Endometrial microvascular endothelial cells (primary cell): ENCODE results near the gene LILRA6. TPM values are rescaled to one million over a fixed set of nuclear protein-coding genes. Genes with fewer than 3 reads are reported as not detected.
"Not testable (repeated sequence)": the region's sequence is repeated elsewhere in the genome, so short reads cannot be mapped to it uniquely, and the experiment has no call there.

Source experiments
- in situ Hi-C: cut with HindIII; loops from 2 replicates; pipeline ENCODE4 v1.10.0; 2017; ENCODE audit warnings: low sequenced_read_pairs, low pct_unique_long_range_greater_than_20kb; ENCODE audit errors: inconsistent ontology term
- total RNA-seq: library from RNA; depleted of rRNA; stranded (reverse); fragments of >200 nt; gene quantifications from one replicate; pipeline ENCODE4 v1.2.3, GENCODE V29; 2015; ENCODE audit errors: inconsistent ontology term

The LILRA6 gene
- total RNA-seq, 1 donor from 2014 or later = not detected

DNA sequence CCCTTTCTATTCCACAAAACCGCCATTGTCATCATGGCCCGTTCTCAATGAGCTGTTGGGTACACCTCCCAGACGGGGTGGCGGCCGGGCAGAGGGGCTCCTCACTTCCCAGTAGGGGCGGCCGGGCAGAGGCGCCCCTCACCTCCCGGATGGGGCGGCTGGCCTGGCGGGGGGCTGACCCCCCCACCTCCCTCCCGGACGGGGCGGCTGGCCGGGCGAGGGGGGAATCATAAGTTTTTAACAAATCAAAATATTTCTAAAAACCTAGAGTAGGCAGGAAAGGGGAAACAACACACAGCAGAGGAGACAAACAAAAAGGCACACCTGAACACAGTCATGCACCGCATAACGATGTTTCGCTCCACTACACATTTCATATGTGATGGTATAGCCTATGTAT is 27.9 kb downstream of the LILRA6 start:
- in situ Hi-C loops = not testable (repeated sequence)

GRCh38 chr19:54214217-54214616 is 28.4 kb downstream of the LILRA6 start:
- in situ Hi-C loops = not testable (repeated sequence)

DNA sequence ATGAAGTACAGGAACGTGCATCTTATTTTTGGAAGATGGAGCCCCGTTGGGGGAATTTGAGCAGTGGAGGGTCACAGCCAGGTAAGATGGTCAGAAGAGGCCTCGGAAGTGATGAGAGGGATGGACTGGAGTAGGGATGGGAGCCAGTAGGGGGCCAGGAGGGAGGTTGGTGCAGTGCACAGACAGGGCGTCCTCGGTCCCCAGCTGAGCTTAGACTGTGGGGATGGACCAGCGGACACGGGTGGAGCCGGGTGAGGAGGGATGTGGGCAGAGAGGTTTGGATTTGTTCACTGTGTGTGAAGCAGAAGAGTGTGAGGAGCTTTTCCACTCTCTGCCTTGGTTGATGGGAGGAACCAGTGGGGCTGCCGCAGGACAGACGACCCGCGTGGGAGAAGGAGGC is 31.4 kb downstream of the LILRA6 start:
- in situ Hi-C loops = no loop called here

GRCh38 chr19:54209811-54210494 is 32.6 kb downstream of the LILRA6 start:
- in situ Hi-C loops = no loop called here

- in situ Hi-C loops = no loop called here
Observed at GRCh38 chr19:54209058-54209810, 33.4 kb downstream of the LILRA6 start.

GRCh38 chr19:54208784-54209057 is 33.9 kb downstream of the LILRA6 start:
- in situ Hi-C loops = no loop called here

DNA sequence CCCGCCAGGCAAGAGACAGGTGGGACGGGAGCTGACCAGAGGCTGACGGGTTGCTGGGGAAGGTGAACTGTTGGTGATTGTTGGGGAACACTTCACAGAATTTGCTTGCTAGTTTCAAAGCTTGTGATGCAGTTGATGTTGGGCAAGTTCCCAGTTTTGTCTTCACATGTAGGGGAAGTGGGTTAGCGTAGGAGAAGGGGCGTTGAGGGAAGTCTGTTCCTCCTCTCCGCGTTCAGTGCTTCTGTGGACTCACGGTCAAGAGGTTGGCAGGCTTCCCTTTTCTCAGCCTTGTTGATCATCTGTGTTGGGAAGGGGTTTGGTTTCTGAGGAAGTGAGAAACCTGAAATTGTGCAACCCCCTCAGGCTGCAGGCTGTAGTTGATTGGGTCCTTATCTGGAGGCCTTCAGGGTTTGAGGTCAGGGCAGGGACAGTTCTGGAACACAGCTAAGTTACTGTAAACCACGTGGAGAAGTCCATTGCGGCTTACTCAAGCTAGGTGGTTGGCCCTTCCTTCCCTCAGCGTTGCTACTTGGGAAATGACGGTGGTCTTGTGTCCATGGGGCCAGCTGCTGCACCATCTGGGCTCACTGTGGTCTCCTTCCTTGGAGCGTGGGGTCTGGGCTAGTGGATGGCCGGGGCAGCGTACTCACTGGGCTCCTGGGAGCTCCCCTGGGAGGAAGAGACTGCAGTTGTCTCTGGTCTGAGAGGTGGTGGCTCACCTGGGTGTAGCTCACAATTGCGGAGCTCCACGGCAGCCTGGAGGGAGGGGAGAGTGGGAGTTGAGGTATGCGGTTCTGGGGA is 34.4 kb downstream of the LILRA6 start:
- in situ Hi-C loops = no loop called here

DNA sequence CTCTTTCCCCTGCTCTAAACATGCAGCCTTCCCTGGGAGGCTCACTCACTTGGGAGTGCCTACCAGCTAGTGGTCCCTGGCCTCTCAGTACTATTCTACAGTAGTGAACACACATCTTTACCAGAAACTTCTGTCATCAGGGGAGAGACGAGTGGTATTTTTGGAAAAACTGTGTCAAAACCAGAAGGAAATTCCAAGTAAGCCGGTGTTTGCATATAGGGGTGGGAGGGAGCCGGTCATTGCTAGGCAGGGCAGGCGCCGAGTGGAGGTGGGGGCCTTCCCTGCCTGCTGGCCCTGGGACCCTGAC is 35.0 kb downstream of the LILRA6 start:
- in situ Hi-C loops = no loop called here

DNA sequence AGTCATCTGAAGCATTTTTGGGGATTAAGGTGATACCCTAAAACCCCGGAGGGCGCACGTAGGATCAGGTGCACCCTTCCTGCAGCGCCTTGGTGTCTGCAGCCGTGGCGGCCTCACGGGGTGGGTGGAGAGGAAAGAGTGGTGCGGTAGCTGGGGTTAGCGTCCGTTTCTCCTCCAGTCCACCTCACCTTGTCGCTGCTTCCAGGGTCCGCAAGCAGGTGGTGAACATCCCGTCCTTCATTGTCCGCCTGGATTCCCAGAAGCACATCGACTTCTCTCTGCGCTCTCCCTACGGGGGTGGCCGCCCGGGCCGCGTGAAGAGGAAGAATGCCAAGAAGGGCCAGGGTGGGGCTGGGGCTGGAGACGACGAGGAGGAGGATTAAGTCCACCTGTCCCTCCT is 35.4 kb downstream of the LILRA6 start:
- in situ Hi-C loops = not testable (repeated sequence)

- in situ Hi-C loops = no loop called here
Observed at GRCh38 chr19:54206831-54207177, 35.8 kb downstream of the LILRA6 start.

DNA sequence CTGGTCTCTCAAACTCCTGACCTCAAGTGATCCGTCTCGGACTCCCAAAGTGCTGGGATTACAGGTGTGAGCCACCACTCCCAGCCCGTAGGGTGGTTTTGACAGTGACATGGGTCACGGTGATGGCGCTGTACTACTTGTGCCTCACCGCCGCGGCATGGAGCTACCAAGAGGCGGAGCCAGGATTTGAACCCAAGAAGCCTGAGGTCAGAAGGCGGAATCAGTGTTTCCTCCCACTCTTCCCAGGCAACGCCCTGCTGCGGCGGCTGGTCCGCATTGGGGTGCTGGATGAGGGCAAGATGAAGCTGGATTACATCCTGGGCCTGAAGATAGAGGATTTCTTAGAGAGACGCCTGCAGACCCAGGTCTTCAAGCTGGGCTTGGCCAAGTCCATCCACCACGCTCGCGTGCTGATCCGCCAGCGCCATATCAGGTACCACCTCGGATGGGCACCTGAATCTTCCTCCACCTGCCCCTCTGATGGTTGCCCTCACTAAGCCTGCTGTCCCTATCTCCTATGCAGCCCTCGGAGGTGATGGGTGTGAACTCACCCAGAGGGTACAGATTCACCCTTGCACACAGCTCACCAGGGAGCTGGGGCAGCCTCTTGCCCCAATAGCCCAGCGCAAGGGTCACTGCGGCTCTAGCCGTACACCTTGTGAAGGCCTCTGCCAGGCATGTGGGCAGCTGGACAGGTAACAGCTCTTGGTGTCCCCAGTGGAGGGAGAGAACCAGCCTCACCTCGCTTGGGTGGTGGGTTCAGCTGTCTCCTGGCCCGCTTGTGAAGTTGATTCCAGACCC is 36.4 kb downstream of the LILRA6 start:
- in situ Hi-C loops = no loop called here

- in situ Hi-C loops = no loop called here
Observed at GRCh38 chr19:54204767-54205468, 37.7 kb downstream of the LILRA6 start.

DNA sequence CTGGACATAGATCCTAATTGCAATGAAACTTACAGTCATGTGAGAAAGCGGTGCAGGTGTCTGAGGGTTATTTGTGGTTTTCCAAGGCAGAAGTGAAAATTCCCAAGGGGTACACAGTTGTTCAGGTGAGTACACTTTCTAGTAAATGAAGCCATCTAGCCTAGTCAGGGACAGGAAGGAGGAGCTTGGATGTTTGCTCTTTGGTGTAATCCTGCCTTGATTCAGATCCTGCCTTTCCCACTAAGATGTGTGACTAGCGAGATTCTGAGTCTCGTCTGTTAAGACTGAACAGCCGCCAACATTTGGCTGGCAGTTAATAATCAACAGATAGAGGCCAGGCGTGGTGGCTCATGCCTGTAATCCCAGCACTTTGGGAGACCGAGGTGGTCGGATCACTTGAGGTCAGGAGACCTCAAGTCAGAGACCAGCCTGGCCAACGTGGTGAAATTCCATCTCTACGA is 39.4 kb downstream of the LILRA6 start:
- in situ Hi-C loops = no loop called here

DNA sequence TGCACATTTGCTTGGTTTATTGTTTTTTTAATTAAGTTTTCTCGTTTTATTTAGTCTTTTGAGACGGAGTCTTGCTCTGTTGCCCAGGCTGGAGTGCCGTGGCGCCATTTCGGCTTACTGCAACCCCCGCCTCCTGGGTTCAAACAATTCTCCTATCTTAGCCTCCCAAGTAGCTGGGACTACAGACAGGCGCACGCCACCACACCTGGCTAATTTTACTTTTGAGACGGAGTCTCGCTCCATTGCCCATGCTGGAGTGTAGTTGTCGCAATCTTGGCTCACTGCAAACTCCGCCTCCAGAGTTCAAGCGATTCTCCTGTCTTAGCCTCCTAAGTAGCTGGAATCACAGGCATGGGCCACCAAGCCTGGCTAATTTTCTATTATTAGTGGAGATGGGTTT is 40.6 kb downstream of the LILRA6 start:
- in situ Hi-C loops = no loop called here

DNA sequence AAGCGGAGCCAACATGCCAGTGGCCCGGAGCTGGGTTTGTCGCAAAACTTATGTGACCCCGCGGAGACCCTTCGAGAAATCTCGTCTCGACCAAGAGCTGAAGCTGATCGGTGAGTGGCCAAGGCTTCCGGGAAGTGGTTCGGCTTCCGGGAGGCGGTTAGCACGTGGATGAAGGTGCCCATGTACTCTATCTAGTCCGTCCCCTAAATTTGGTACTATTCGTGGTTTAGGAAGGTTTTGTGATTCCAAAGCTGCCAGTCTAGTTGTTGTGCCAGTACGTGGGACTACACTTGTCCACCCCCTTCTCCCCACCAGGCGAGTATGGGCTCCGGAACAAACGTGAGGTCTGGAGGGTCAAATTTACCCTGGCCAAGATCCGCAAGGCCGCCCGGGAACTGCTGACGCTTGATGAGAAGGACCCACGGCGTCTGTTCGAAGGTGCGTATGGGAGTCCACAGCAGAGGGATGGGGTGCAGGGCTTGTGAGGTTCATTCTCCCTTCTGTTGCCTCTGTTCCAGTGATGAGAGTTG is 41.4 kb downstream of the LILRA6 start:
- in situ Hi-C loops = no loop called here

DNA sequence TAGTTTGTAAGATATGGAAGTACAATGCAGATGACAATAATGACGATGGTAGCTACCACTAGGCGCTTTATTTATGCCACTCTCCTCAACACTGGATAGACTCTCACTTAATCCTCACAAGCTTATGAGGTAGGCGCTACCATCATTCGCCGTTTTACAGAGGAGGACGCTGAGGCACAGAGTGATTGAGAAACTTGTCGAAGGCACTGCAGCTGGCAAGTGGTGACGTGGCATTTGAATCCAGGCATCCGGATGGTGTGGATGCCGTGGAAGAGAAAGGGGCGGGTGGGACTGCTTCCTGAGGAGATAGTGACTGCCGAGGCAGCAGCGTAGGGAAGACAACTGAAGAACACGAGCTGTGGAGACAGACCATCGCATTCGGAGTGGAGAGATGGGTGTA is 43.2 kb downstream of the LILRA6 start:
- in situ Hi-C loops = no loop called here

GRCh38 chr19:54197121-54197520 is 45.5 kb downstream of the LILRA6 start:
- in situ Hi-C loops = no loop called here

GRCh38 chr19:54196536-54196935 is 46.1 kb downstream of the LILRA6 start:
- in situ Hi-C loops = no loop called here

GRCh38 chr19:54194463-54194862 is 48.1 kb downstream of the LILRA6 start:
- in situ Hi-C loops = not testable (repeated sequence)
